ENCODE measurements around the gene PLEKHA1. TPM values are rescaled to one million over a fixed set of nuclear protein-coding genes. Genes with fewer than 3 reads are reported as not detected.

Gene PLEKHA1
- total and polyA plus RNA-seq, 2 donors from 2014 or later: 19.5 to 168 TPM

DNA sequence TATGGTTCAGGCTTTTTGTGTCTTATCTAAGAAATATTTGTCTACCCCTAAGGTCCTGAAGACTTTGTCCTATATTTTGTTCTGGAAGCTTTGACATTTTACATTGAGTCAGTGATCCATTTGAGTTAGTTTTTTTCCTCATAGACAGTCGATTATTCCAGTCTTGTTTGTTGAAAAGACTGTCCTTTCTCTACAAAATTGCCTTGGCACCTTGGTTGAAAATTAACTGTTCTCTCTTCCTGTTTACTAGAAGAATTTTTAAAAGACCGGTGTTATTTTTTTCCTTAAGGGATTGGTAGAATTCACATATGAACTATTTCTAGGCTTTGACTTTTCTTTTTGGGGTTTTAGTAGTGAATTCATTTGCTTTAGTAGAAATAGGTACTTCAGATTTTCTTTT, 12.0 kb downstream of the PLEKHA1 start:
- TF ChIP-seq, protein P1, sequence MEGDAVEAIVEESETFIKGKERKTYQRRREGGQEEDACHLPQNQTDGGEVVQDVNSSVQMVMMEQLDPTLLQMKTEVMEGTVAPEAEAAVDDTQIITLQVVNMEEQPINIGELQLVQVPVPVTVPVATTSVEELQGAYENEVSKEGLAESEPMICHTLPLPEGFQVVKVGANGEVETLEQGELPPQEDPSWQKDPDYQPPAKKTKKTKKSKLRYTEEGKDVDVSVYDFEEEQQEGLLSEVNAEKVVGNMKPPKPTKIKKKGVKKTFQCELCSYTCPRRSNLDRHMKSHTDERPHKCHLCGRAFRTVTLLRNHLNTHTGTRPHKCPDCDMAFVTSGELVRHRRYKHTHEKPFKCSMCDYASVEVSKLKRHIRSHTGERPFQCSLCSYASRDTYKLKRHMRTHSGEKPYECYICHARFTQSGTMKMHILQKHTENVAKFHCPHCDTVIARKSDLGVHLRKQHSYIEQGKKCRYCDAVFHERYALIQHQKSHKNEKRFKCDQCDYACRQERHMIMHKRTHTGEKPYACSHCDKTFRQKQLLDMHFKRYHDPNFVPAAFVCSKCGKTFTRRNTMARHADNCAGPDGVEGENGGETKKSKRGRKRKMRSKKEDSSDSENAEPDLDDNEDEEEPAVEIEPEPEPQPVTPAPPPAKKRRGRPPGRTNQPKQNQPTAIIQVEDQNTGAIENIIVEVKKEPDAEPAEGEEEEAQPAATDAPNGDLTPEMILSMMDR (IDR thresholded peaks at IDR 0.05; ENCODE audit: borderline replicate concordance, extremely low read depth, insufficient read depth): no peak
- FAIRE-seq: peak; percentile 83
- no peaks in the 10 kb centered on the region for H3K27me3 ChIP-seq (ENCODE audit: control insufficient read depth, insufficient read depth, low read length)

DNA sequence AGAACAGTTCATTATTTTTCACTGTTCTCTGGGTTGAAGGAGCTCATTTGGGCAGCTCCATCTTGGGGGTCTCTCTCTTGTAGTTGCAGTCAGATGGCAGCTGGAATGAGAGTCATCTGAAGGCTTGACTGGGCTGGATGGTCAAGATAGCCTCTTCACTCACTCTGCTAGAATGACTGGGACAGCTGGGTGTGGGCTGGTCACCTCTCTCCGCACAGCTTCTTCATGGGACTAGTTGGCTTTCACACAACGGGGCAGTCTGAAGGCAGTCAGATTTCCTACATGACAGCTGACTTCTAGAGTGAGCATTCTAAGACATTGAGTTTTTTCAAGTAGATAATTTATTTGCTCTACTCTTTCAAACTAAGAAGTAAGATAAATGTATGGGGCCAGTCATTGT, 13.1 kb downstream of the PLEKHA1 start:
- Histone ChIP-seq H3K27me3 (ENCODE audit: control insufficient read depth, insufficient read depth, low read length) (no peaks in the 10 kb centered on the region), H3K36me3 (ENCODE audit: control insufficient read depth in 2 of 3, insufficient read depth in 3 of 3, low read length in 3 of 3) (no peaks in the 10 kb centered on the region), H3K9ac (ENCODE audit: low read length in 3 of 3) (no peak overlapping the region), H3K4me3 (ENCODE audit: low read length in 3 of 3) (no peak overlapping the region), H3K9me3 (ENCODE audit: control insufficient read depth in 2 of 3, insufficient read depth in 1 of 3, low read length in 3 of 3) (no peaks in the 10 kb centered on the region), H3K27ac (ENCODE audit: low read depth in 2 of 2, low read length in 2 of 2) (no peak overlapping the region), H3K4me1 (ENCODE audit: control insufficient read depth in 2 of 3, insufficient read depth in 2 of 3, low read depth in 1 of 3, low read length in 3 of 3) (peaks cover 0 to 14% (median 3%) of the 10 kb centered on the region in 3 donors)
- TF ChIP-seq, protein P1 (IDR thresholded peaks at IDR 0.05; ENCODE audit: borderline replicate concordance, extremely low read depth, insufficient read depth): no peak
- no peak for FAIRE-seq
- no peak for DNase-seq
- intact Hi-C loops (cut with DNase I): no loop called here

More for the DNA sequence above, 12.0 kb downstream of the PLEKHA1 start:
- Histone ChIP-seq H3K4me3 (ENCODE audit: low read length in 3 of 3) (peak overlapping the region in 2 of 3 donors; percentile 12 to 39), H3K27ac (ENCODE audit: low read depth in 2 of 2, low read length in 2 of 2) (peak overlapping the region in 1 of 2 donors; percentile 4), H3K4me1 (ENCODE audit: control insufficient read depth in 2 of 3, insufficient read depth in 2 of 3, low read depth in 1 of 3, low read length in 3 of 3) (peaks cover 0 to 14% (median 3%) of the 10 kb centered on the region in 3 donors), H3K9me3 (ENCODE audit: control insufficient read depth in 2 of 3, insufficient read depth in 1 of 3, low read length in 3 of 3) (no peaks in the 10 kb centered on the region), H3K36me3 (ENCODE audit: control insufficient read depth in 2 of 3, insufficient read depth in 3 of 3, low read length in 3 of 3) (no peaks in the 10 kb centered on the region), H3K9ac (ENCODE audit: low read length in 3 of 3) (no peak overlapping the region)
- no peak for DNase-seq
- intact Hi-C loops (cut with DNase I): no loop called here

DNA sequence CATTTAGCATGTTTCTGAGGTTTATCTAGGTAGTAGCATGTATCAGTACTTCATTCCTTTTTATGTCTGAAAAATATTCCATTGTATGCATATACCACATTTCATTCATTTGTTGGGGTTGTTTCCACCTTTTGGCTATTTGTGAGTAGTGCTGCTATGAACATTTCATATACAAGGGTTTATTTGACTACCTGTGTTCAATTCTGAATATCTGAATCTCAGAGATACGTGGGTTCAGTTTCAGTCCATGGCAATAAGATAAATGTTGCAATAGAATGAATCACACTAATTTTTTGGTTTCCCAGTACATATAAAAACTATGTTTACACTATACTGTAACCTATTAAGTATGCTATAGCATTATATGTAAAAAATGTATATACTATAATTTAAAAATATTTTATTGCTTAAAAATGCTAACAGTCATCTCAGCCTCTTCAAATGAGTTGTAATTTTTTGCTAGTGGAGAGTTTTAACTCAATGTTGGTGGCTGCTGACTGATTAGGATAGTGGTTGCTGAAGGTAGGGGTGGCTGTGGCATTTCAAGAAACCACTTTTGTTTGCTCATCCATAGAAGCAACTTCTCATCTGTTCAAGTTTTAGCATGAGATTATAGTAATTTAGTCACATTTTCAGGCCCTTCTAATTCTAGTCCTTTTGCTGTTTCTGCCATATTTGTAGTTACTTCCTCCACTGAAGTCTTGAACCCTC, 13.9 kb downstream of the PLEKHA1 start:
- Histone ChIP-seq H3K9me3 (ENCODE audit: control insufficient read depth in 2 of 3, insufficient read depth in 1 of 3, low read length in 3 of 3) (no peaks in the 10 kb centered on the region), H3K4me1 (ENCODE audit: control insufficient read depth in 2 of 3, insufficient read depth in 2 of 3, low read depth in 1 of 3, low read length in 3 of 3) (peaks cover 0 to 20% (median 3%) of the 10 kb centered on the region in 3 donors), H3K4me3 (ENCODE audit: low read length in 3 of 3) (no peak overlapping the region), H3K9ac (ENCODE audit: low read length in 3 of 3) (no peak overlapping the region), H3K27me3 (ENCODE audit: control insufficient read depth, insufficient read depth, low read length) (no peaks in the 10 kb centered on the region), H3K27ac (ENCODE audit: low read depth in 2 of 2, low read length in 2 of 2) (no peak overlapping the region), H3K36me3 (ENCODE audit: control insufficient read depth in 2 of 3, insufficient read depth in 3 of 3, low read length in 3 of 3) (no peaks in the 10 kb centered on the region)
- DNase-seq (no peak), FAIRE-seq (no peak)
- TF ChIP-seq, protein P1 (IDR thresholded peaks at IDR 0.05; ENCODE audit: borderline replicate concordance, extremely low read depth, insufficient read depth): no peak
- intact Hi-C loops (cut with DNase I): no loop called here
